K562 (cell line): ENCODE results near the gene FAM180B. TPM values are rescaled to one million over a fixed set of nuclear protein-coding genes. Genes with fewer than 3 reads are reported as not detected.
A peak's percentile ranks its signal among the peaks of the same experiment; 100 is the strongest.

Experiments
- CBFA2T2 ChIP-seq: fragments of 450-650 bp; conservative IDR thresholded peaks from 2 replicates; pipeline ENCODE4 v1.6.1; 2017; ENCODE audit warnings: mild to moderate bottlenecking
- CREBBP ChIP-seq: IDR thresholded peaks from one replicate; pipeline ENCODE4 v1.6.1; 2012; ENCODE audit warnings: low read depth, mild to moderate bottlenecking, control low read depth, inconsistent platforms, low read length
- ETV6 ChIP-seq, 3 experiments: fragments of 150-350 bp in 1 of 3; sonication (generic) in 1 of 3; formaldehyde crosslinking in 1 of 3; IDR thresholded peaks; 2 replicates each; pipeline versions ENCODE4 v1.6.1 to v1.8.0; 2014 to 2022; ENCODE audit warnings: borderline replicate concordance in 2 of 3, low read depth in 2 of 3, antibody characterized with exemption in 1 of 3, low read length in 1 of 3, mild to moderate bottlenecking in 1 of 3, missing genetic modification reagents in 1 of 3
- FIP1L1 ChIP-seq: fragments of 200-400 bp; formaldehyde crosslinking; IDR thresholded peaks from 2 replicates; pipeline ENCODE4 v1.6.1; 2018; ENCODE audit warnings: mild to moderate bottlenecking, low read depth, low read length; ENCODE audit not compliant: poor library complexity, severe bottlenecking
- FOXK1 ChIP-seq: sonication (generic); formaldehyde crosslinking; IDR thresholded peaks from 2 replicates; pipeline ENCODE4 v1.8.0; 2022; ENCODE audit warnings: missing genetic modification reagents, mild to moderate bottlenecking, borderline replicate concordance
- ILF3 ChIP-seq: fragments of 450-650 bp; IDR thresholded peaks from 2 replicates; pipeline ENCODE4 v1.6.1; 2018; ENCODE audit warnings: antibody characterized with exemption, mild to moderate bottlenecking, moderate library complexity, borderline replicate concordance
- MCM2 ChIP-seq: fragments of 450-650 bp; IDR thresholded peaks from 2 replicates; pipeline ENCODE4 v1.6.1; 2017; ENCODE audit warnings: low read depth, mild to moderate bottlenecking
- NCOR1 ChIP-seq: fragments of 450-650 bp; IDR thresholded peaks from 2 replicates; pipeline ENCODE4 v1.6.1; 2016; ENCODE audit warnings: mild to moderate bottlenecking, moderate library complexity
- NFYB ChIP-seq: IDR thresholded peaks from 2 replicates; pipeline ENCODE4 v1.6.1; 2011; ENCODE audit warnings: mild to moderate bottlenecking, moderate library complexity; ENCODE audit not compliant: insufficient read length; ENCODE audit errors: extremely low read depth
- PHB2 ChIP-seq: fragments of 450-650 bp; IDR thresholded peaks from 2 replicates; pipeline ENCODE4 v1.6.1; 2017; ENCODE audit warnings: low read depth
- POLR2B ChIP-seq: fragments of 450-650 bp; IDR thresholded peaks from 2 replicates; pipeline ENCODE4 v1.6.1; 2018; ENCODE audit warnings: low read depth; ENCODE audit not compliant: partially characterized antibody
- POU5F1 ChIP-seq: fragments of 150-350 bp; IDR thresholded peaks from 2 replicates; pipeline ENCODE4 v1.6.1; 2014; ENCODE audit warnings: borderline replicate concordance, low read length, low read depth, mild to moderate bottlenecking; ENCODE audit not compliant: partially characterized antibody
- PURB ChIP-seq: sonication (generic); formaldehyde crosslinking; IDR thresholded peaks from 2 replicates; pipeline ENCODE4 v1.9.0; 2021; ENCODE audit warnings: low read depth, mild to moderate bottlenecking, missing genetic modification reagents
- SMAD3 ChIP-seq: fragments of 450-650 bp; formaldehyde crosslinking; conservative IDR thresholded peaks from 2 replicates; pipeline ENCODE4 v1.4.0; 2020; ENCODE audit warnings: mild to moderate bottlenecking
- YY1 ChIP-seq, 3 experiments: IDR thresholded peaks; 2 replicates each; pipeline ENCODE4 v1.6.1; 2011; ENCODE audit warnings: low read length in 2 of 3, mild to moderate bottlenecking in 2 of 3, moderate library complexity in 2 of 3, borderline replicate concordance in 1 of 3, control low read depth in 1 of 3, low read depth in 1 of 3; ENCODE audit not compliant: insufficient read depth in 3 of 3, insufficient replicate concordance in 2 of 3, control insufficient read depth in 1 of 3, insufficient read length in 1 of 3; ENCODE audit errors: extremely low read depth in 1 of 3
- ZKSCAN3 ChIP-seq: fragments of 250-450 bp; sonication (Bioruptor Pico); IDR thresholded peaks from 2 replicates; pipeline ENCODE4 v1.4.0; 2020
- polyA plus RNA-seq, 8 experiments: library from polyadenylated mRNA; depleted of rRNA in 4 of 8; stranded (reverse) in 5 of 8; unstranded in 3 of 8; fragments of >200 nt; fragmentation: Nextera tagmentation in 2 of 8; fragmentation: Illumina TruSeq in 1 of 8; extraction: Ambion mirVana in 2 of 8; extraction: Trizol in 1 of 8; gene quantifications; 2 replicates each; pipeline versions ENCODE4 v1.2.1 to v1.2.3, GENCODE V29; 2011 to 2014; ENCODE audit warnings: inconsistent platforms in 1 of 8, missing spikeins in 1 of 8
- total RNA-seq, 7 experiments: library from RNA; depleted of rRNA in 6 of 7; stranded (reverse); fragments of >200 nt in 6 of 7; fragmentation: Illumina TruSeq in 2 of 7; extraction: Trizol in 2 of 7; gene quantifications; 2 replicates each; pipeline versions ENCODE4 v1.2.1 to v1.2.3, GENCODE V29; 2011 to 2021; ENCODE audit warnings: low replicate concordance in 1 of 7
- TF ChIP-seq, protein P1 (sequence below): sonication (generic); formaldehyde crosslinking; IDR thresholded peaks from 2 replicates; pipeline ENCODE4 v1.8.0; 2023; ENCODE audit warnings: mild to moderate bottlenecking, missing genetic modification reagents
- TF ChIP-seq, protein P2 (sequence below), 2 experiments: fragments of 200-800 bp in 1 of 2; sonication (Bioruptor generic) in 1 of 2; sonication (generic) in 1 of 2; formaldehyde crosslinking in 1 of 2; IDR thresholded peaks in 1 of 2; conservative IDR thresholded peaks in 1 of 2; 2 replicates each; pipeline versions ENCODE4 v1.5.0 to v1.6.1; 2016 to 2020; ENCODE audit warnings: missing compliant biosample characterization in 1 of 2, missing genetic modification characterization in 1 of 2, missing genetic modification reagents in 1 of 2

FAM180B gene
- total and polyA plus RNA-seq, 9 of the 15 experiments (the other 6 are each of a cell fraction or from before 2014, with no cell fraction given) = 0.05 to 0.14 TPM; not detected in 7

DNA sequence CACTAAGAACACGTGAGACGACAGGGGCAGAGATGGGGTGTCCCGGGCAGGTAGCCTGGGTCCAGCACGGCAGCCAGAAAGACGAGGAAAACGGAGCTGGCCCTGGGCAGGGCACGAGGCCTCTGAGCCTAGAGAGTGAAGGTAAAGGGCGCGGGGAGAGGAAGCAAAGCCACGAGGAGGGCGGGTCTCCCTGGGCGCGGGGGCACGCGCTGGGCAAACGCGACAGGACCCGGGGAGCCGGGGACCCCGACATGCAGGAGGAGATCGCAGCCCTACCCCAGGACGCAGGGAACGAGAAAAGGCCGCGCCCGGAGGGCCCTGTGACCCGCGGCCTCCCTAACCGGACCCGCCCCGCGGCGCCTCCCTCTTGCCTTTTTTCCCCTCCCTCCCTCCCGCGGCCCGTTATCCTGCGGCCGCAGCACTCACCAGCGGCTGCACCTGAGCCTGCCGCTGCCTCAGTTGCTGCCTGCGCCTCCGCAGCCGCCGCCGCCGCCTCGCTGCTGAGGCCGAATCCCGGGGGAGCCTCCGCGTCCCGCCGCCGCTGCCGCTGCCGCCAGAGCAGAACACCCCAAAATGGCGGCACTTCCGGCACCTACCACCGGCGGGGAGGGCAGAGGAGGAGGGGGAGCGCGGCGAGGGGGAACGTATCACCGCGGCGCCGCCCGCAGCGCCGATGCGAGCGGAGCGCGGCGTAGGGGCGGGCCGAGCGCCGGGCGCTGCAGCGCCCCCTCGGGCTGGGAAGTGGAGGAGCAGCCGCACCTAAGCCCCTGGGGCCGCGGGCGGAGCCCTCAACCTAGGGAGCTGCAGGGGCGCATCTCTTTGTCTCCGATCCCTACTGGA, 33.7 kb upstream of the FAM180B start, which contains the start of gene CELF1 (continued):
- TF ChIP-seq CBFA2T2 (no peak), PURB (no peak), CREBBP (no peak), MCM2 (no peak), ILF3 (0 out of 2 replicates have a peak, but pooled peaks have one; percentile 53), NFYB (no peak), ZKSCAN3 (no peak), FOXK1 (CRISPR knock-in tag) (peak; percentile 94; the same call in 1 of the 2 replicates), ETV6 (IDR thresholded peaks at IDR 0.05; ENCODE audit: borderline replicate concordance in 1 of 2, low read depth in 2 of 2, low read length in 1 of 2) (no peak), ETV6 (CRISPR knock-in tag; IDR thresholded peaks at IDR 0.05; ENCODE audit: borderline replicate concordance) (no peak), NCOR1 (0 out of 2 replicates have a peak, but pooled peaks have one; percentile 25), YY1 (IDR thresholded peaks at IDR 0.05; ENCODE audit: borderline replicate concordance in 1 of 3, control insufficient read depth in 1 of 3, extremely low read depth in 1 of 3, insufficient read depth in 3 of 3, insufficient read length in 1 of 3, insufficient replicate concordance in 2 of 3, low read depth in 1 of 3, low read length in 2 of 3) (peak; percentile 81 to 98 (median 97)), FIP1L1 (peak; percentile 85), PHB2 (no peak), POU5F1 (no peak), SMAD3 (CRISPR knock-in tag) (no peak), POLR2B (no peak)
- TF ChIP-seq, protein P1, sequence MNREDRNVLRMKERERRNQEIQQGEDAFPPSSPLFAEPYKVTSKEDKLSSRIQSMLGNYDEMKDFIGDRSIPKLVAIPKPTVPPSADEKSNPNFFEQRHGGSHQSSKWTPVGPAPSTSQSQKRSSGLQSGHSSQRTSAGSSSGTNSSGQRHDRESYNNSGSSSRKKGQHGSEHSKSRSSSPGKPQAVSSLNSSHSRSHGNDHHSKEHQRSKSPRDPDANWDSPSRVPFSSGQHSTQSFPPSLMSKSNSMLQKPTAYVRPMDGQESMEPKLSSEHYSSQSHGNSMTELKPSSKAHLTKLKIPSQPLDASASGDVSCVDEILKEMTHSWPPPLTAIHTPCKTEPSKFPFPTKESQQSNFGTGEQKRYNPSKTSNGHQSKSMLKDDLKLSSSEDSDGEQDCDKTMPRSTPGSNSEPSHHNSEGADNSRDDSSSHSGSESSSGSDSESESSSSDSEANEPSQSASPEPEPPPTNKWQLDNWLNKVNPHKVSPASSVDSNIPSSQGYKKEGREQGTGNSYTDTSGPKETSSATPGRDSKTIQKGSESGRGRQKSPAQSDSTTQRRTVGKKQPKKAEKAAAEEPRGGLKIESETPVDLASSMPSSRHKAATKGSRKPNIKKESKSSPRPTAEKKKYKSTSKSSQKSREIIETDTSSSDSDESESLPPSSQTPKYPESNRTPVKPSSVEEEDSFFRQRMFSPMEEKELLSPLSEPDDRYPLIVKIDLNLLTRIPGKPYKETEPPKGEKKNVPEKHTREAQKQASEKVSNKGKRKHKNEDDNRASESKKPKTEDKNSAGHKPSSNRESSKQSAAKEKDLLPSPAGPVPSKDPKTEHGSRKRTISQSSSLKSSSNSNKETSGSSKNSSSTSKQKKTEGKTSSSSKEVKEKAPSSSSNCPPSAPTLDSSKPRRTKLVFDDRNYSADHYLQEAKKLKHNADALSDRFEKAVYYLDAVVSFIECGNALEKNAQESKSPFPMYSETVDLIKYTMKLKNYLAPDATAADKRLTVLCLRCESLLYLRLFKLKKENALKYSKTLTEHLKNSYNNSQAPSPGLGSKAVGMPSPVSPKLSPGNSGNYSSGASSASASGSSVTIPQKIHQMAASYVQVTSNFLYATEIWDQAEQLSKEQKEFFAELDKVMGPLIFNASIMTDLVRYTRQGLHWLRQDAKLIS (CRISPR knock-in tag) = no peak
- TF ChIP-seq, protein P2, sequence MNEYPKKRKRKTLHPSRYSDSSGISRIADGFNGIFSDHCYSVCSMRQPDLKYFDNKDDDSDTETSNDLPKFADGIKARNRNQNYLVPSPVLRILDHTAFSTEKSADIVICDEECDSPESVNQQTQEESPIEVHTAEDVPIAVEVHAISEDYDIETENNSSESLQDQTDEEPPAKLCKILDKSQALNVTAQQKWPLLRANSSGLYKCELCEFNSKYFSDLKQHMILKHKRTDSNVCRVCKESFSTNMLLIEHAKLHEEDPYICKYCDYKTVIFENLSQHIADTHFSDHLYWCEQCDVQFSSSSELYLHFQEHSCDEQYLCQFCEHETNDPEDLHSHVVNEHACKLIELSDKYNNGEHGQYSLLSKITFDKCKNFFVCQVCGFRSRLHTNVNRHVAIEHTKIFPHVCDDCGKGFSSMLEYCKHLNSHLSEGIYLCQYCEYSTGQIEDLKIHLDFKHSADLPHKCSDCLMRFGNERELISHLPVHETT (CRISPR knock-in tag; conservative IDR thresholded peaks at IDR 0.05 in 1 of 2, IDR thresholded peaks at IDR 0.05 in 1 of 2) = peak in 1 of 2 experiments; percentile 99; a peak in 2 of 4 replicates
